Measurements from ENCODE around the gene MYCL.

The MYCL gene, protein sequence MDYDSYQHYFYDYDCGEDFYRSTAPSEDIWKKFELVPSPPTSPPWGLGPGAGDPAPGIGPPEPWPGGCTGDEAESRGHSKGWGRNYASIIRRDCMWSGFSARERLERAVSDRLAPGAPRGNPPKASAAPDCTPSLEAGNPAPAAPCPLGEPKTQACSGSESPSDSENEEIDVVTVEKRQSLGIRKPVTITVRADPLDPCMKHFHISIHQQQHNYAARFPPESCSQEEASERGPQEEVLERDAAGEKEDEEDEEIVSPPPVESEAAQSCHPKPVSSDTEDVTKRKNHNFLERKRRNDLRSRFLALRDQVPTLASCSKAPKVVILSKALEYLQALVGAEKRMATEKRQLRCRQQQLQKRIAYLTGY

DNA sequence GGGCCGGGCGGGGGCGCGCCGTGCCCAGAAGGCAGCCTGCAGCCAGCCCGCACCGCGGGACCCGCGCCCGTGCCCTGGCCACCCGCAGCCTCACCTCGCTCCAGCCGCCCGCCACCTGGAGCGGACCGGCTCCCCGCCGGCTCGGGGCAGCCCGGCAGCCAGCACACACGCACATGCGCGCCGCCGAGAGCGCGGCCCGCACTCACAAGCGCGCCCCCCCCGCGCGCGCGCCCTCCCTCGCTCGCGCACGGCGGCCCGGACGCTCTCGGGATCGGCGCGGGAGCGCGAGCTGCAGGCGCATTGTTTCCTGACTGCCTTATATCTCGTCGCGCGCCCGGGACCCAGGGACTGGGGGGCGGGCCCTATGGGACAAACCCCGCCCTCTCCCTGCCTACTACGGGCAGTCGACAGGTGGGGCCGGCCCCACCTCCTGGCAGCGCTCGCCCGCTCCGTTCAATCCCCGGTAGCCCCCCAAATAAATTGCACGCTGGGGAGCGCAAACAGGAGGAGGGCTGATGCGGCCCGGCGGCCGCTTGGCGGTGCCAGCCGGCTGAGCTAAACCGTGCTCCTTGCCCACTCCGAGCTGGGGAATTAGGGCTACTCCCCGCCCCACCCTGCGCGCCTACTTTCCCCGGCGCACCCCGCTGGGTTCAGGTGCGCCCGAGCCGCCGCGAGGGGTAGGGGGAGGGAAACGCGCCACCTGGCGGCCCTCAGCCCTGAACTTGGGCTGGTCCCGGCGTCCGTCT is at the start of gene MYCL:
Gene MYCL (minus strand): TSS at position 204 of the 746 bp plus-strand sequence. CDS start 483 bp downstream, outside the sequence.
- DNase-seq = peak; percentile 72

- no peak for DNase-seq
These were observed 48.2 kb upstream of the MYCL start for GRCh38 chr1:39949891-39950290.

- no peak for DNase-seq
These were observed 45.5 kb upstream of the MYCL start for GRCh38 chr1:39947260-39947659.

DNA sequence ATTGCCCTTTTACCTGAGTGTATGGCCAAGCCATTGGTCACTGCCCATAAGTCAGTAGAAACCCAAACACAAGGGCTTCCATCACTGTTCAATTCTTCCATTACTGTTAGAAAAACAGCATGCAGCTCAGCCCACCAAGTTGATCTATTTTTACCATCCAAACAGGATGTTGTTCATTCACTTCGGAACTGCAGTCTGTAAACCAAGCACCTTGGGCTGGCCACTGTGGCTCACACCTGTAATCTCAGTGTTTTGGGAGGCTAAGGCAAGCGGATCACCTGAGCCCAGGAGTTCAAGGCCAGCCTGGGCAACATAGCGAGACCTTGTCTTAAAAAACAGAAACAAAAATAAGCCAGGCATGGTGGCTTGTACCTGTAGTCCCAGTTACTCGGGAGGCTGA is 44.5 kb upstream of the MYCL start:
- no peak for DNase-seq

DNA sequence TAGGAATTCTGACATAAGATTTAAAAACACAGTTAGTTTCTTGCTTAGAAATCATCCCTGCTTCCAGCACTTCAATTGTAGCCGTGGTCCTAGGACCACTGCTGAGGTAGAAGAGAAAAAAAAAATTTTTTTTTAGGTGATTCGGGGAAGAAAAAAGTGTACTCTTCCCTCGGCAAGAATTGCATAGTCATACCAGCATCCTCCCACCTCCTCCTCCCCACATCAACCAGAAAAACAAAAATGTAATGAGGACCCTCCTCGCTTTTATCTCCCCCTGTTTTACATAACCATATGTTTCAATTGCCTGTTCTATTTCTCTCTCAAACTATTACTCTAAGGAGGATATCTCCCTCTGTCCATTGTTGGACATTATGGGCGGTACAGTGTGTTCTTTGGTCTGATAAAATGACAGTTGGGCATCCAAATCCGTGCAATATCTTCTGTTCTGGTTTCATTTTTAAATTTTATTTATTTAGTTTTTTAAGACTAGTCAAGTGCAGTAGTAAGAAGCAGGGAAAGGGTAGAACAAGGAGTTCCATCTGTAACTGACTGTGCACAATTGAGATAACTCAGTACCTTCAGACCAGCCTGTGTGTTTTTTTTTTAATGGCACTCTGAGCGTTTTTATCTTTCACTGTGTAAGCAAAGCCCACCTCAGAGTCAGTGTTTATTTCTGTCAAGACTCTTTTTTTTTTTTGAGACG is 42.8 kb upstream of the MYCL start:
- DNase-seq = no peak

DNA sequence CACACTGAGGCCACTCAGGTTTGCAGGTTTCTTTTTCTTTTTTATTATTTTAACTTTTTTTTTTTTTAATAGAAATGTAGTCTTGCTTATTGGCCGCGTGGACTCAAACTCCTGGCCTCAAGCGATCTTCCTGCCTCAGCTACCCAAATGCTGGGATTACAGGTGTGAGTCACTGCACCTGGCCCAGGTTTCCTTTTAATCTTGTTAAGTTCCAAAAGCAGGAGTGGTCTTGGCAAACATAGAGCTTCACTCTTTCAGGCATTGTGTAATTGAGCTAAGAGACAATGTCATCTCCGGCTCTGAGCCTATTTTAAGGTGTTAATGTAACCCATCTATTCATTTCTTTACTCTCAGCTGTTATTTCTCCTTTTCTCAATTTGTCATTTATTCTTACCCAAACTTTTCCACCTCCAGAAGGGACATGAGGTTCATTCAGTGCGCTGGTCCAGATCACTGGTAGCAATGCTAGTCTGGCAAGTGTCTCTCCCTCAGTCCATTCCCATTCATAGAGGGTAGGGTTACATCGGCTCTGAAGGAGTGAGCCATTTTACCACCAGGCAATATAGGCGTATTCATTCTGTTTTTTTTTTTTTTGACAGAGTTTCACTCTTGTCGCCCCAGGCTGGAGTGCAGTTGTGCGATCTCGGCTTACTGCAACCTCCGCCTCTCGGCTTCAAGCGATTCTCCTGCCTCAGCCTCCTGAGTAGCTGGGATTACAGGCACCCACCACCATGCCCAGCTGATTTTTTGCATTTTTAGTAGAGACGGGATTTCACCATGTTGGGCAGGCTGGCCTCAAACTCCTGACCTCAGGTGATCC is 42.0 kb upstream of the MYCL start:
- DNase-seq = no peak

GRCh38 chr1:39940980-39941871 is 39.5 kb upstream of the MYCL start:
- no peak for DNase-seq

DNA sequence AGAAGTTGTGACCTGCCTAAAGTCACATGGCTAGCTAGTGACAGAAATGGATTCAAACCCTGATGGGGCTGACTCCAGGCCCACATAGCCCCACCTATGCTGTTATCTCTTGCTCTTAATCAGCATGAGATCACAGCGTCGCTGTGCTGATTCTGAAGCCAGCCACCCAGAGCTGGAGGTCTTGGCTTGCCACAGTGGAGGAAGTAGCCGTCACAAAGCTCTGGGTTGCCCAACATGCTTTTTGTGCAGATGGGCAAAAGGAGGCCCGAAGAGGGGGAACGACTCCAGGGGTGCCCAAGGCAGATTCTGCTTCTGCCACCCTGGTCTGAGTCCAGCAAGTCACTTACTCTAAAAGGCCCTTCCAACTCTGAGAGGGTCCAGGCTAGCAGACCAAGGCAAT is 38.5 kb upstream of the MYCL start:
- peak; percentile 65 for DNase-seq

GRCh38 chr1:39938856-39939255 is 37.1 kb upstream of the MYCL start:
- DNase-seq = no peak

GRCh38 chr1:39936724-39937491 is 35.2 kb upstream of the MYCL start:
- DNase-seq = peak; percentile 81

DNA sequence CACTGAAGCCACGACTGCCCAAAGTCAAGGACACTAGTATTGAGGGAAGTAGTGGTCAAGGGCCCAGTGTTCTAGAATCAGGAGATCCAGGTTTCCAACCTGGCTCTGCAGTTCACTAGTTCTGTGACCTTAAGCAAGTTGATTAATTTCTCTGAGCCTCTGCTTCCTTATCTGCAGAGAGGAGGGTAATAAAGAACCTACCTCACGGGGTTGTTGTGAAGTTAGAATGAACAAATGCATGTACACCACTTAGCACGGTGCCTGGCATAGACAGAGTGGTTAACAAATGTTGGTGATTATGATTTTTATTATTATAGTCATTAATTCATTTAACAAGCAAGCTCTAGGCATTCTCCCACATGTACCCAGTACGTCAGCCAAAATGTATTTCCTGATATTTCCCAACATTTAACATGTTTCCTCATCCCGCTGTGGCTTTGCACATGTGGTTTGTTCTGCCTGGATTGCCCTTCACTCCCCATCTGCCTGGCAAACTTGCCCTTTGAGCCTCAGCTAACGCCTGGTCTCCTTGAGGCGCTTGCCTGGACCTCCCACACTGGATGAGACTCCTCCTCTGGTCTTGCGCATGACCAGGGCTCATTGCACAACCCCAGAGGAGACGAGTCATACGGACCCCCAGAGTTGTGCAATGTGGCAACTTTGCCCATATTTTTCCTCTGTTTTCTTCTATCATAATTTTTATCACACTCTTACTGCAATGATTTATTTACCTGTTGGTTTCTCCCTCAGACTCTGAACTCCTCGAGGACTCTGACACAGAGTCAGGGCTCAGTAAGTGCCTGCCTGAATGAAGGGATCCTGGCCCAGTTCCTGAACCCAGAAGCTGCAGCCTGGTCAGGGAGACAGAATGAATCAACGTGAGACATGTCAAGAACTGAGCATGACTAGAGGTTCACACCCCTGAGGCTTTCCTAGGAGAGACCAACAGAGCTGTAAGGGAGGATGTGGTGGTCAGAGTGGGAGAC is 32.5 kb upstream of the MYCL start:
- DNase-seq = peak; percentile 99

GRCh38 chr1:39928809-39929587 is 27.3 kb upstream of the MYCL start:
- DNase-seq = no peak

- DNase-seq = peak; percentile 79
These were observed 25.8 kb upstream of the MYCL start for GRCh38 chr1:39927538-39927937.

DNA sequence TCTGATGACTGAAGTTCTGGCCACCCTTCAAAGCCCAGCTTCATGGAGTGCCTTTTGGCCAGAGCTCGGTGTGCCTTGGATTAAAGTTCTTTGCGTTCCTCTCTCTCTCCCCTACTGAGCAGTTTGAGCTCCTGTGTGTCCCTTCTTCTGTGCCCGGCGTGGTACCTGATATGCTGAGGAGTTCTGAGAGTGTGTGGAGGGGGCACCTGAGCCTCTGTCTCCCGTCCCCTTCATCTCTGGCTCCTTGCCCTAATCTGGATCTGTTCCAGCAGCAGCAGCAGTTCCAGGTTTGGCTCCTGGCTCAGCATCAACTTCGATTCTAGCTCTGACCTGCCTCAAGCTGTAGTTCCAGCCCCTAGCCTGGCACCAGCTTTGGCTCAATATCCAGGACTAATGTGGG is 25.1 kb upstream of the MYCL start:
- no peak for DNase-seq

- peak; percentile 76 for DNase-seq
These were observed 24.7 kb upstream of the MYCL start for GRCh38 chr1:39926343-39926793.

DNA sequence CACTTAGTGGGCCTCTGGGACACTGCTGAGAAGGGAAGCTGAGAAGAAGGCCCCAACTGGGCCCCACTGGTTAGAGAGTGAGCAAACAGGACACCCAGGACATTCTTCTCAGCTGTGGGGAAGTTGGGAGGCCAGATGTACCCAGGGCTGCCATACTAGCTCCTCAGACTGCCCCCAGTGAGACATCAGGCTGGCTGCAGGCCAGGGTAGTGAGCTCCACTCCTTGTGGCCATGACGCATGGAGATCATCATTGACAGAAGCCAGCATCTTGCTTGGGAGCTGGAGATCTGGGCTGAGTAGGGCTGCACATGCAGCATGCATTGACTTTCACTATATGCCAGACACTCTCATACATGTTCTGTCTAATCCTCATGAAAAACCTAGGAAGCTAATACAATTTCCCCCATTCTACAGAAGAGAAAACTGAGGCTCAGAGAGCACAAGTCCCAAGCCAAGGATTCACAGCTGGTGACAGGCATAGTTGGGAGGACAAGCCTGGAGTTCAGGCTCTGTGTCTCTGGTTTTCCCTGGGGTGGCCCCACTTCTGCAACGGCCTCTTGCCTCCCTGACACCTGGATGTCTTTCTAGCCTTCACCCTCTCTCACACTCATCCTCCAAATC is 24.1 kb upstream of the MYCL start:
- DNase-seq = peak; percentile 83

GRCh38 chr1:39922251-39922688 is 20.6 kb upstream of the MYCL start:
- no peak for DNase-seq

- peak; percentile 80 for DNase-seq
These were observed 17.8 kb upstream of the MYCL start for GRCh38 chr1:39919545-39919944.
